Cardiac atrium fibroblast (primary cell): ENCODE data around the gene BRSK2. TPM values are rescaled to one million over a fixed set of nuclear protein-coding genes. Genes with fewer than 3 reads are reported as not detected.

ENCODE experiments used
- total RNA-seq: library from RNA; depleted of rRNA; stranded (reverse); fragments of >200 nt; gene quantifications from 2 replicates; pipeline ENCODE4 v1.2.3, GENCODE V29; 2015

BRSK2 gene
- total RNA-seq, result 0.16 and 0.36 TPM in 2 replicates

GRCh38 chr11:1389932-1390568 lies at the start of gene BRSK2:
BRSK2 (plus strand) TSS chr11:1389934; CDS start chr11:1390285, 351 bp downstream.

DNA sequence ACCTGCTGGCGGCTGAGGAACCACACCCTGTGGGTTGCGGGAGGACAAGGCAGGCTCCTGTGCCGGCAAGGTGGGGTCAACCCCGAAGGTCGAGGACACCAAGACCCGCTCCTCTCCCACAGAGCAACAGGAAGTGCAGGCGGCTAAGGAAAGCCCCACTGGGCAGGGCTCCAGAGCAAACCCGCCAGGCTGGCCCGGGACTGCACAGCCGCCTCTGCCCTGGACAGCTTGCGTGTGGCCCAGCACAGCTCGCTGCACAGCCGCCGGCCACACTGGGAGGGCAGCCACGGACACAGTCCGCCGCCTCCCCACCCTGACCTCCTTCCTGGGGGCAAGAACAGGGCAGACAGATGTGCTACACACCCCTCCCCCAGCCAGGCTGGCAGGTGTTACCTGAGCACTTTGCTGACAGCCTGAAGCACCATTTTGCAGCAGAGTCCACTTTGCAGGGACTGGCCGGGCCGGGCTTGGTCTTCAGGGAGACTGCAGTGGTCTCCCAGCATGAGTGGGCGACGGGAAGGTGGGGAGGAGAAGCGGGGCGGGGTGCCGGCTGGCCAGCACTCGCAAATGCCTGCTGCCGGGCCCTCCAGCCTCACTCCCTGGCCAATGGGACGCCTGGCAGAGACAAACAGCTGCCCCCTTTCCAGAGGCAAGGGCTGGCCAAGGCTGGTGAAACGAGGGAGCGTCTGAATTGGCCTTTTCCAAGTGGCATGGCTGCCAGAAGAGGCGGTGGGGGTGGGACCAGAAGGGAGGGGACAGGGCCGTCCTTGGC lies 96.5 kb downstream of the BRSK2 start, which contains the start of gene MOB2:
Gene MOB2 (minus strand): TSS at position 726 of the 772 bp plus-strand sequence. CDS start 223 bp downstream, at position 503.

Other genes with a start within 250 kb of the BRSK2 start
- not detected in 2 replicates for gene MUC5AC, start 232.0 kb upstream of the BRSK2 start, total RNA-seq
- gene MUC5B, start 166.9 kb upstream of the BRSK2 start, total RNA-seq, result 0.16 TPM in 1 of 2 replicates, not detected in the other
- gene TOLLIP, start 80.3 kb upstream of the BRSK2 start, total RNA-seq, result 30.0 and 32.6 TPM in 2 replicates
- gene MOB2, start 96.8 kb downstream of the BRSK2 start, total RNA-seq, result 23.3 and 30.5 TPM in 2 replicates
- 0.32 and 0.72 TPM in 2 replicates for gene DUSP8, start 182.3 kb downstream of the BRSK2 start, total RNA-seq
- not detected in 2 replicates for gene KRTAP5-1, start 195.3 kb downstream of the BRSK2 start, total RNA-seq
- not detected in 2 replicates for gene KRTAP5-2, start 208.4 kb downstream of the BRSK2 start, total RNA-seq
- not detected in 2 replicates for gene KRTAP5-3, start 218.5 kb downstream of the BRSK2 start, total RNA-seq
- gene KRTAP5-4, start 232.2 kb downstream of the BRSK2 start, total RNA-seq, result not detected in 2 replicates
- gene KRTAP5-5, start 239.8 kb downstream of the BRSK2 start, total RNA-seq, result not detected in 2 replicates